H1 (cell line): ENCODE results near the gene SHISA9. TPM values are rescaled to one million over a fixed set of nuclear protein-coding genes. Genes with fewer than 3 reads are reported as not detected.

Source experiments
- SIN3A ChIP-seq, 2 experiments: IDR thresholded peaks in 1 of 2; conservative IDR thresholded peaks in 1 of 2; 2 replicates each; pipeline ENCODE4 v1.6.1; 2011 to 2012; ENCODE audit warnings: low read length in 2 of 2, improper control_type of control experiment in 1 of 2, low read depth in 1 of 2, mild to moderate bottlenecking in 1 of 2
- TBP ChIP-seq: IDR thresholded peaks from 2 replicates; pipeline ENCODE4 v1.6.1; 2011; ENCODE audit warnings: low read depth, low read length, improper control_type of control experiment
- polyA plus RNA-seq, 7 experiments: library from polyadenylated mRNA; depleted of rRNA in 3 of 7; stranded (reverse) in 5 of 7; unstranded in 2 of 7; fragments of >200 nt in 5 of 7; fragments of 200-250 nt in 2 of 7; gene quantifications; 1 replicate in 5 of 7; 2 replicates in 1 of 7; 4 replicates in 1 of 7; pipeline versions ENCODE4 v1.2.1 to v1.2.3, GENCODE V29; 2011 to 2013; ENCODE audit warnings: missing spikeins in 2 of 7, mixed read lengths in 2 of 7
- total RNA-seq: library from RNA; stranded (reverse); fragmentation: NEBNext Ultra II Directional; extraction: Animal tissue kit (Norgen Biotek cat#: 25700); gene quantifications from 2 replicates; pipeline ENCODE4 v1.2.1, GENCODE V29; 2021

SHISA9 gene
- total and polyA plus RNA-seq, 2 of the 8 experiments (the other 6 are each of a cell fraction or from before 2014, with no cell fraction given) = 25.6 to 39.8 TPM

- TF ChIP-seq TBP (no peak), SIN3A (conservative IDR thresholded peaks at IDR 0.05 in 1 of 2, IDR thresholded peaks at IDR 0.05 in 1 of 2; ENCODE audit: low read depth in 1 of 2, low read length in 2 of 2) (no peak)
- TF ChIP-seq, all 59 proteins: peak for 0
Measured at GRCh38 chr16:12985516-12985915, 84.1 kb downstream of the SHISA9 start (continued).
